SH-SY5Y (cell line): Measurements from ENCODE around the gene TAF11L13.
"Not testable (repeated sequence)": the region's sequence is repeated elsewhere in the genome, so short reads cannot be mapped to it uniquely, and the experiment has no call there.

Experiments
- GATA2 ChIP-seq: IDR thresholded peaks from 2 replicates; pipeline ENCODE4 v1.6.1; 2011; ENCODE audit warnings: mild to moderate bottlenecking, low read depth, low read length
- GATA3 ChIP-seq: IDR thresholded peaks from 2 replicates; pipeline ENCODE4 v1.6.1; 2011; ENCODE audit warnings: low read depth, mild to moderate bottlenecking, low read length, moderate library complexity

DNA sequence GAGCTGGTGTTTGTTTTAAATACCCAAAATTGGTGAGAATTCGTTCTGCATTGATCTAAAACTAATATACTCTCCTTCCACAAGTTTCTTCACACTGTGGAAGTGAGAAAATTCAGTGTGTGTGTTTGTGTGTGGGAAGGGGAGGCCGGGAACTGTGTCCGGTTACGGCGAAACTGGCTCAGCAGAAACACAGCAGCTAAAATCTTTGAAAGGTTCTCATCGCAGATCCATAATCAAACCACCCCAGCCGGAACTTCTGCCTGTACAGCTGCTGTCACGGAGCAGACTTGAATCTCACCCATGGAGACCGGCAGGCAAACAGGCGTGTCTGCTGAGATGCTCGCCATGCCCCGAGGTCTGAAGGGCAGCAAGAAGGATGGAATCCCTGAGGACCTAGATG is at the start of gene TAF11L13:
- TF ChIP-seq GATA3, GATA2: not testable (repeated sequence)
